CMK (cell line): ENCODE results near the gene CPED1.
"Not testable (repeated sequence)": the region's sequence is repeated elsewhere in the genome, so short reads cannot be mapped to it uniquely, and the experiment has no call there.

ENCODE experiments used
- DNase-seq: peaks from one replicate; pipeline ENCODE4 v3.0.0-alpha.2; 2010; ENCODE audit warnings: low read depth

Gene CPED1

DNA sequence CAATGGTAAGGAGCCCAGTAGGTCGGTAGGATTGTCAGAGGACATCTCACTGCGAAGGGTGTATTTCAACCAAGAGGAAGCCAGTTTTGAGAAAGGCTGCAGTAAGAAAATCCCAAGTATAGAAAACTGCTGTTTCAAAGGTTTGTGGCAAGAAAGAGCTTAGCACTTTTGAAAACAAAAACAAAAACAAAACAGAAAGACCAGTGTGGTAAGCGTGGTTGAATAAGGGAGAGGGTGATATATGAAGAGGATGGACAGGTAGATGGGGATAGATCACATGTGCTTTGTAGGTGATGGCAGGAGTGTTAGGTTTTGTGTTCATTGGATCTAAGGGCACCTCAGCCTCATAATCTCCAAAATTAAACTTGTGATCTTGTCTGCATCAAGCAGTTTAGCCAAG lies 198.7 kb downstream of the CPED1 start:
- no peak for DNase-seq

DNA sequence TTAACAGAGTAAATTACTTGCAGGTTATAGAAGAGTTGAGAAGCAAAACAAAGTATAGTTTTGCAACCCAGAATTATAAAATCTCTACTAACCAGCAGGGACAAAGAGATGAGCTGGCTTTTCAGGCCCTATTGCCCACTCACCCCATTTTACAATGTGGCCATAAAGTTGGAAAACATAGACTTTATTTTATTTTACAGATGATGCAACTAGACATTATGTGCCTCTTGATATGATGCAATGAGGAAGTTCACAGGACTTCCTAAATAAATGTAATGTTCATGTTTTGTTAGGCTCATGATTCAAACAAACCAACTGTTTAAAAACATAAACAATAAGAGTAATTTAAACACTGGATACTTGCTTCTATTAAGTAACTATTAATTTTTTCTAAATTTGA lies 199.2 kb downstream of the CPED1 start:
- no peak for DNase-seq

DNA sequence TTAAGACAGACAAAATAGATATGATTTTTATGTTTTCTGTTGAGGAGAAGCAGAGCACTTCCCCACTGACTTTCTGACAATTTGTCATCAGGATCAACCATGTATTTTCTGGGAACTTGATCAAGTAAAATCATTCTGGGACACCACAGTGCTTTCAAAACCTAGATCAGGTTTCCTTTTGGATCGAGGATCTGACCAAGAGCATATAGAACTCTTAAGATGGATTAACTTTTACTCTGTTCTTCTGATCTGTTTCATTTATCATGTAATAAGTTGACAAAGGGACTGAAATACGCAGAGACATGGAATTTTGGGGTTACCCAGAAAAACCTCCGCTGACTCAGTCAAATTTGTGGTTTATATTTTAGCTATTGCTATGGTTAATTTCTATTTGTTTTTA lies 204.3 kb downstream of the CPED1 start:
- no peak for DNase-seq

DNA sequence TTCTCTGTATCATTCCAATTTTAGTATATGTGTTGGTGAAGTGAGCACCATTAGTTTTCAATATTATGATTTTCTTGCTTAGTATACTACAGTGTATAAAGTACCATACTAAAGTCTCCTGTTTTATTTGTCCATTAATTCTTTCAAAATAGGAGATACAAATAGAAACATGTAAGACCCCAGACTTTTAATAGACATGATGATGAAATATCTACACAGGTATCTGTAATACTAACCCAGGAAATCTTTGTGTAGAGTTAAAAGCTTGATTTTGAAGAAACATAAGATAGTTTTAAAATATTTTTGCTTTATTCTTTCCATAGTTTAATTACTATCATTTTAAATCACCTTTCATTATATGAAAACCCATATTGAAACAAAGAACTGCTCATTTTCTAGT lies 206.5 kb downstream of the CPED1 start:
- DNase-seq, result no peak

DNA sequence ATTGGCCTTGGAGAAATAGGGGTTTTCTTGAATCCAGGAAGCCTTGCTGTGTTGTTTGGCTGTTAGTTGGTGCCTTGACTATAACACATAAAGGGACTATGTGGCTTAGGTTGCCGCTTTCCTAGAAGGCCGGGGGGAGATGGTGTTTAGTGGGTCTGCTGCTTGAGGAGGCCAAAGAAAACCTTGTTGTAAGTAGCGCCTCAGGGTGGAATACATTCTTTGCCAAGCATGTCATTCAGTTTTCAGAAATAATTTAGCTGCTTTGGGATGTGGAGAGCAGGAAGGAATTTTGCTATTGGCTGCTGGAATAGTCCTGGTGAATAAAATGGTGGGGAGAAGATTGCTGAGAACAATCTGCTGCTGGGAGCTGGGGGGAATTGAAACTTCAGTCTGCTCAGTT lies 207.4 kb downstream of the CPED1 start:
- no peak for DNase-seq

DNA sequence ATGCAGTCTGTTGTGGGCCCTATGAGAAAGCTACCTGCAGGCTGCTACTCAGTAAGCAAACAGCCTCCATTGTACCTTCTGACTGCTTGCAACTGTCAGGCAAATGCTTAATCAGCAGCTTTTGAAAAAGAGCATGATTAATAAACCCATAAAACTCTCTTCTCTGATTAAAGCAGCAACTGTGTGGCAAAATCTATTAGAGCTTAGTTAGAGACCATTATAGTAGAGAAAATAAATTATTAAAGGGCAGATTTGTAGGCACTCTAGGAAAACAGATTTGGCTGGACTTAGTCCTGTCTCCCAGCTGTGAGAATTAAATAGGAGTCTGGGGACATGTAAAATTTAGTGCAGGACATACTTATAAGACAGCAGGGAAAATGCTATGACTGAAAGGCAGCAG lies 207.8 kb downstream of the CPED1 start:
- DNase-seq, result no peak

DNA sequence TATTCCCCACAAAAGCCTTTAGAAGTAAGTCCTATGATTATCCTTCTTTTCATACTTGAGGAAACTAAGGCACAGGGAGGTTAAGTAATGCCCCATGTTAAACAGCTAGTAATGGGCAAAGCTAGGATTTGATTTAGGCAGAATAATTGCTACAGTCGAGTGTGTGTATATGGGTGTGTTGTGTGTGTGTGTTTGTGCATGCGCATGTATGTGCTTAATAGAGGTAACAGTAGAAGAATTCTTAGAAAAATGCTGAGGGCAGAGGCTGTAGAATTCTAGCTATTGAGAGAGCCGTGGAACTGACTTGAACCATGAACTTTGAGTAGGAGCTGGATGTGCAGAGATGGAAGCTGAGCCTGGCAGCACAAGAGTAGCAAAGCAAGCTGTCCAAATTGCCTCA lies 208.9 kb downstream of the CPED1 start:
- no peak for DNase-seq

DNA sequence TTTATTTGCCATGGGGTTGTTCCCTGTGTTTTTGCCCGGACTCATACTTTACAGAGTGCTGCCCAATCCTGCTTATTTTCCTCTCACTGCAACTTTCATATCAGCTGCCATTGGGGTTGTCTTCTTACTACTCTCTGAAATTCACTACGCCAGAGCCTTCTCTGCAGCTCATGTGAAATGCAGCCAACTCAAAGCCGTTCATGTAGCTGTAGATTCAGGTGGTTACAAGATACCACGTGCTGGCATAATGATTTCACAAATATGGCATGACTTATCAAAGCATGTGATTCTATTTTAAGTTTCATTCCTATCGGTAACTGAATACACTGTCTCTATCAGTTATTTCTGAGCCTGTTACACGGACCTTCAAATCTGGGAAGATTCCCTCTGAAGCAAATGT lies 210.0 kb downstream of the CPED1 start:
- DNase-seq, result no peak

DNA sequence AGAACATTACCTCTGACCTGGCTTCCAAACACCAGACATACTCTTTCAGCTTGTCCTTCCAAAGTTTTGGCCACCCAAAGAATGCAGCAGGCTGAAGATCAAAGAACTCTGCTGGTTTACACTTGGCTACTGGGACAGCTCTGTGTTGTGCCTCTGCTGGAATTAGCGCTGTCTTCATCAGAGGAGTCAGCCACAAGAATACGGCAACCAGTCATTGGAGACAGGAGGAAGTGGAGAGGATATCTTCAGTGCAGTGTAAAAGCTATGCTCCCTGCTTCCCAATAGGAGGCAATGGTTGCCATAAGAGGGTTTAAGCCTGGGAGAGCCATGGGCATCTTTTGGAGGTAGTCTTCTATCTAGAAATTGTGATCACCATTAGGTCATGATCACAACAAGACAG lies 213.6 kb downstream of the CPED1 start:
- DNase-seq, result no peak

DNA sequence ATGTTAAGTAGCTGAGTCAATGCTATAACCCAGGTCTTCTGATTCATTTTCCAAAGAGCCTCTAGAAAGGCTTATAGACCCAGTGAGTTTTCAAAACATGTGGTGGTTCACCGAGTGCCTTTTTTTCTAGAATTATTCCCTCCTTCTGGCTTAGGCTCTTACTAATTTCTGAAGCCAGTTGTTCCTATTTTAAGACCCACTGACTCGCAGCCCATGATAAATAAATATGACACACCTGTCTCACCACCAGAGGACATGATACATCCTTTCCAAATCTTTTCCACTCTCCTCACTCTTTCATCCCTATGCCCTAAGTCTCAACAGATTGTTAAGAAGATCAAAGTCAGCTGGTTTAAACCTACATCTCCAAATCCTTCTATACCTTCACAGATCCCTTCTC lies 214.3 kb downstream of the CPED1 start:
- no peak for DNase-seq

DNA sequence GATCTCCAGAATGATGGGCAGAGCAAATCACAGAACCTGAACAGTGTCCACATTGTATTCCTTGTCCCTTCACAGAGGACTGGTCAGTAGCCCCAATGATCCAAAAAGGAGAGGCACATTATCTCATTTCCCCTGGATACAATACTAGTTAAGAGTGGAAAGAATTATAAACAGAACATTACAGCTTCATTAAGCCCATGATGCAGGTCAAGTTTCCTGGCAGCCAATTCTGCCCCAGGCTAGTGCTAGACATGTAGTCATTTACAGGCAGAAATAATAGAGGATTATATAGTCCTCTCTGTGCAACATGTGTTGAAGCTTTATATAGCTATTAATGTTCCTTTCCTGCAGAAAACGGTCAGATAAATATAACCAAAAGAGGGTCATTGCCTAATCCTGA lies 216.0 kb downstream of the CPED1 start:
- no peak for DNase-seq

DNA sequence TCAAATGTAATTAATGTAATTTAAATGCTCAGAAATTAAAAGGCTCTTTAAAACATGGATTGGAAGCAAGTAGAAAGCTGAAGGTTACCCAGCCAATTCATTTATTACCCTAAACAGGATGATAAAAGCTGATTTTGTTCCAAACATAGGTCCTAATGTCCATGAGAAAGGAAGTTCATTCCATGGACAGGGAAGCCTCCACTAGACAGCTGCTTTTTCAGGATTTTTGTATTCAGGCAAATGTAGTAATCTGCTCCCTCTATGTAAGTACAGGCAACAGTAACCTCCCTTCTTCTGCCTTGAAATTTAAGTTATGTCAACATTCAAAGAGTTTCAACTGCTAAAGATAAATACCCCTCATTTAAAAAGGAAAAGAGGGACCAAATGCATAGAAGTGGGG lies 217.3 kb downstream of the CPED1 start:
- DNase-seq, result no peak

DNA sequence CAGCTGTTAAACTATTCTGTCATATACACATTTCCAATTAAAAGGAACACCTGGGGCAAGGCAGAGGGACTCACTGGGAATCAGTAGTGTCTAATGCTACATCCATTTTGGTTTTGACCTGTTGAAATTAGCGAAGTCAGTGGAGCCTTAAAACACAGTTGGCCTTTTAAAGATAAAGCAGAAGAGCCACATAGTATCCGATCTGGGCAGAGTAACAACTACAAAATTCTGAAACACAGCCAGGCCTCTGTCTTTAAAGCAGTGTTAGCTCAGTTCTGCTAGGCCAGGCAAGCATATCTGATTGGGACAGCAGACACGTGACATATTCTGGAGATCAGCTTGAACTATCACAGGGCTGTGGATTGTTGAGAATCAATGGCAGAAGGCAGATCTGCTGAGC lies 222.7 kb downstream of the CPED1 start:
- DNase-seq, result no peak

DNA sequence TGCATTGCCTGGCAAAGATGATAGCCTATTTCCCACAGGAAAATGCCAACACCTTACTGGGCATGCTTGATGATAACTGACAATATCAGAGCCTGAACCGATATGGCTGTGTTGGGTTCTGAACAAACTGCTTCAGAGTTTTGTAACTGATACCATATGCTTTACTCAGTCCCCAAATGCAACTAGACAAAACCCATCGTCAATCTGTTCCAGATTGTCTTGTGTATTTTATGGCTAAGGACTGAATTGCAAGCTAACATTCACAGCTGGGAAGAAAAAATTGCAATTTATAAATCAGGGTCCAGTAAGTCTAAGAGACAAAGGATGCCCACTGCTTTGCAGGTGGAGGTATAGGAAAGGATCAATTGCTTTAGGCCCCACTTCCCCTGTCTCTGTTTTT lies 223.5 kb downstream of the CPED1 start:
- no peak for DNase-seq

DNA sequence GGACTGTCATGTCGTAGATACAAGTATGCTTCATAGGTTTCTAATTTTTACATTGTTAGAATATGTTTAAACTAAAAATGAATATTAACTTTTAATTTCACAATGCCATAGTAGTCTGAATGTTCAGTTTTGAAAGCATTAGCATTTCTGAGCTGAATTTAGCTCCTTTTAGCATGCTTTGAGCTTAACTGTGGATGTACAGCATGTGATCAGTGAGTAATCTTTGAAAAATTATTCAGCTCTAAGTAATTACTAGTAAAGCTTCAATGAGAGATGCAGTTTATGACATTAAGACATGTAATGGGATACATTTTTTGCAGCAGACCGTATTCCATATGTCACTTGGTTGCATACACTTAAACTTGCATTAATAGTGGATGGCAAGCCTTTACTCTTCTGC lies 226.1 kb downstream of the CPED1 start:
- DNase-seq, result no peak

DNA sequence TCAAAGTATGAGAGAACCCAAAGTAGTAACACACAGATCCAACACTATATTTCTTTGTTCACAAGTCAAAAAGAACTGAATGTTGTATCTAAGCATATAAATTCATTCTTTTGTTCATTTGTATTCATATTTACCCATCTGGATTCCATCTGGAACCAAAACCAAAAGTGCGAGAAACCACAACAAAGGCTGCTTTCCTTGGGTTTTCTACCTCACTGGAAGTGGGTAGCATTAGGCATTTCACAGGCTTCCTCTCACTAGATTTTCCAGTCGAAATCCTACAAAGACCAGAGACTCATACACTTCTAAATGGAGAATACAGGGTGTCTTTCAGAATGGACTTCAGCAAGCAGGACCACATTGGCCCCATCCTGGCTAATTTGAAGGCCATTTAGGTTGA lies 230.5 kb downstream of the CPED1 start:
- no peak for DNase-seq

DNA sequence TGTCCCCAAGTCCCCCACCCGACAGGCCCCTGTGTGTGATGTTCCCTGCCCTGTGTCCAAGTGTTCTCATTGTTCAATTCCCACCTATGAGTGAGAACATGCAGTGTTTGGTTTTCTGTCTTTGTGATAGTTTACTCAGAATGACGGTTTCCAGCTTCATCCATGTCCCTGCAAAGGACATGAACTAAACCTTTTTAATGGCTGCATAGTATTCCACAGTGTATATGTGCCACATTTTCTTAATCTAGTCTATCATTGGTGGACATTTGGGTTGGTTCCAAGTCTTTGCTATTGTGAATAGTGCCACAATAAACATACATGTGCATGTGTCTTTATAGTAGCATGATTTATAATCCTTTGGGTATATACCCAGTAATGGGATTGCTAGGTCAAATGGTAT lies 232.6 kb downstream of the CPED1 start:
- not testable (repeated sequence) for DNase-seq

DNA sequence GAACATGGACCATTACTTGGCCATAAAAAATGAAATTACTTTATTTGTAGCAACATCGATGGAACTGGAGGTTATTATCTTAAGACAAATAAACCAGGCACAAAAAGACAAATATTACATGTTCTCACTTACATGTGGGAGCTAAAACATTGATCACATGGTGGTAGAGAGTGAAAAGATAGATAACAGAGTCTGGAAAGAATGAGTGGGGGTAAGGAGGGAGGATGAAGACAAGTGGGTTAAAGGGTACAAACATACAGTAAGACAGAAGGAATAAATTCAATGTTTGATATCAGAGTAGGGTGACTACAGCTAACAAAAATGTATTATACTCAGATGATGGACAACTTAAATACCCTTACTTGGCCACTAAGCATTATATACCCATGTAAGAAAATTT lies 240.3 kb downstream of the CPED1 start:
- DNase-seq, result no peak

DNA sequence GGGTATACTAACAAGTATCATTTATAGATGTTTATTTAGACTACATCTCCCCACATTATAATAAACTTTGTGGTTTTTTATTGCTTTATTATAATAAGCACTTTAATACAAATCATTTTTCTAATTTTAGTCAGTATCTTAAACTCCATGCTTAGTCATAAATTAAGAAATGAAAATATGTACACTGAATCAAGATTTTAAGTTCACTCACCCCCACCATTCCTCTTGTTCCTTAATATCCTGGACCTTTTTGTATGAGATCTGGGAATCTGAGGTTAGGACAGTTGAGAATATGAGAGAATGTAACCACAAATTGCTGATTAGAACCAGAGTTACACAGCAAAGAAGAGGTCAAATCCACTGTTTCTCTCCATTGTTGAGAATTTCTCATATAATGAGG lies 246.7 kb downstream of the CPED1 start:
- DNase-seq, result no peak

DNA sequence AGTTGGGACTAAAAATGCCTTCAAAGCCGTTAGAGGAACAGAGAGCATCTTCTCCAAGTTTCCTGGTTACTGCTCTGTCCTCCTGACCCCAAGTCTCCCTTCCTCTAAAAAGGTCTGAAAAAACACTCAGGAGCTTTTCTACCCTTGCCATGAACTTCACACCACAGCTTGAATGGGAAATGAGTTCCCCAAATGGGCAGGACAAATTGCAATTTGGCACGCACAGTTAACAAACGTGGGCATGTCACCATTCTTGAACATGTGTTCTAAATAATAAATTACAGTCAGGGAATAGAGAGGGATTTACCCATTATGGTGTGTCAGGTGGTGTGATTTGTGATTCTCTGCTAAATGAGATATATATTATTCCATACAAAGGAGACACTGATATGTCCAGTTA lies 249.1 kb downstream of the CPED1 start:
- no peak for DNase-seq

DNA sequence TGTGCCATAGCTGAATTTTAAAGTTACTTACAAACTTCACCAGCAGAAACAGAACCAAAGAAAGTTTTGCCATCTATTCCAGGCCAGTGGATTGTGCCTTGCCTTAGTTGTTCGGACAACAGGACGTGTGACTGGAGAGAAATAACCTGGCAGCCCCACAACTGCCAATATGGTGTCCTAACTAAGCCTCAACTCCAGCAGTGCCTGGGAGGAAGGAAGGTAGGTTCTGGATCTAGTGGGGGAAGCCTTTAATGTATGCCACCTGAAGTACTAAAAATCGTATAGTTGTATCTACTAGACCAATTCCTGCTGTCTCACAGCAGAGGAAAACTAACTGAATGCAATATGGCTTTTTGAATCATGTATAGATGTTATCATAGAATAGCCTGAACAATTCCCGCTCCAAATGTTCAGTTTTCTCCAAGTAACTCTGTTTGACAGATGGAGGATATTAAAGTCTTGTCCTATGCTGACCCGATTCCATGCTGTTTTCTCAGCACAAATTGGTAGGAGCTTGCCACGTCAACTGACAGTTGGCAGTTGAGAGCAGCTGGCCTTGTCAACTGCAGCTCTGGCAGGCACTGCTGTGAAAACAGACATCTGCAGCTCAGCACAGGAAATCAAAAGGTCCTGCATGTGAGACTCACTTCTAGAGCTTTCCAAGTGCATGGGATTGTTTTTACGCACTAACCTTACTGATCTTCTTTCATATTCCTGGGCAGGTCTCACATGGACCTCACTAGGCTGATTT lies 255.8 kb downstream of the CPED1 start:
- DNase-seq, result no peak

DNA sequence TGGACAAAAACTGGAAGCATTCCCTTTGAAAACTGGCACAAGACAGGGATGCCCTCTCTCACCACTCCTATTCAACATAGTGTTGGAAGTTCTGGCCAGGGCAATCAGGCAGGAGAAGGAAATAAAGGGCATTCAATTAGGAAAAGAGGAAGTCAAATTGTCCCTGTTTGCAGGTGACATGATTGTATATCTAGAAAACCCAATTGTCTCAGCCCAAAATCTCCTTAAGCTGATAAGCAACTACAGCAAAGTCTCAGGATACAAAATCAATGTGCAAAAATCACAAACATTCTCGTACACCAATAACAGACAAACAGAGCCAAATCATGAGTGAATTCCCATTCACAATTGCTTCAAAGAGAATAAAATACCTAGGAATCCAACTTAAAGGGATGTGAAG lies 262.9 kb downstream of the CPED1 start:
- DNase-seq, result not testable (repeated sequence)

DNA sequence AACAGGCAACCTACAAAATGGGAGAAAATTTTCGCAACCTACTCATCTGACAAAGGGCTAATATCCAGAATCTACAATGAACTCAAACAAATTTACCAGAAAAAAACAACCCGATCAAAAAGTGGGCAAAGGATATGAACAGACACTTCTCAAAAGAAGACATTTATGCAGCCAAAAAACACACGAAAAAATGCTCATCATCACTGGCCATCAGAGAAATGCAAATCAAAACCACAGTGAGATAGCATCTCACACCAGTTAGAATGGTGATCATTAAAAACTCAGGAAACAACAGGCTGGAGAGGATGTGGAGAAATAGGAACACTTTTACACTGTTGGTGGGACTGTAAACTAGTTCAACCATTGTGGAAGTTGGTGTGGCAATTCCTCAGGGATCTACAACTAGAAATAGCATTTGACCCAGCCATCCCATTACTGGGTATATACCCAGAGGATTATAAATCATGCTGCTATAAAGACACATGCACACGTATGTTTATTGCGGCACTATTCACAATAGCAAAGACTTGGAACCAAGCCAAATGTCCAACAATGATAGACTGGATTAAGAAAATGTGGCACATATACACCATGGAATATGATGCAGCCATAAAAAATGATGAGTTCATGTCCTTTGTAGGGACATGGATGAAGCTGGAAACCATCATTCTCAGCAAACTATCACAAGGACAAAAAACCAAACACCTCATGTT lies 264.2 kb downstream of the CPED1 start:
- DNase-seq, result not testable (repeated sequence)

DNA sequence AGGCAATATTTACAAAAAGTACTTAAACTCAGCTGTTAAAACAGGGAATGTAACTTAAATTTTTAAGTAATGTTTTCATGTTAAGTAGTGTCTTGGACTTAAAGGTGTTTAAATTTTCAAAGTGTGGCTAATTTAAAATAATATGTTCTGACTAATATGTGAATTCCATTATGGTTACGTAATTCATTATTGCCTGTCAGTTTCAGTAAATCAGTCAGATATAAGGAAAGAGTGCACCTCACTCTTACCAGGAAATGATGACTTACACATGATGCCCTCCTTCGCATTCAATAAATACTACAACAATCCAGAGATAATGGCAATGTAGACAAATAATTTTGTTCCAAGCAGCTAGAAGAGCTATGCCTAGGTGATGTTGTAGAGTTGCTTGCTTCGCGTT lies 271.3 kb downstream of the CPED1 start:
- no peak for DNase-seq
